ENCODE results near the gene DENND5A. TPM values are rescaled to one million over a fixed set of nuclear protein-coding genes. Genes with fewer than 3 reads are reported as not detected.

The DENND5A gene
- total RNA-seq, 3 donors from 2014 or later, result 63.5 to 124 (median 118) TPM

GRCh38 chr11:9138612-9139579 lies 126.3 kb downstream of the DENND5A start:
- Histone ChIP-seq H3K4me3 (no peak overlapping the region), H3K27ac (peak overlapping the region; percentile 80 to 89), H3K9me3 (no peaks in the 10 kb centered on the region), H3K4me1 (peaks cover 4 to 18% of the 10 kb centered on the region in 2 donors), H3K36me3 (no peaks in the 10 kb centered on the region), H3K27me3 (no peaks in the 10 kb centered on the region)
- TF ChIP-seq POLR2A (IDR thresholded peaks at IDR 0.05) (no peak), CTCF (IDR thresholded peaks at IDR 0.05) (no peak), POLR2AphosphoS5 (IDR thresholded peaks at IDR 0.05) (peak in 1 of 3 donors; percentile 17)
- peak; percentile 65 to 78 for DNase-seq (ENCODE audit: low spot score in 2 of 2)
- intact Hi-C loops (cut with DNase I; ENCODE audit: low total_unique reads), result no loop called here

GRCh38 chr11:9138133-9138453 lies 127.1 kb downstream of the DENND5A start:
- H3K36me3 ChIP-seq, result no peaks in the 10 kb centered on the region
- intact Hi-C loops (cut with DNase I; ENCODE audit: low total_unique reads), result no loop called here
- H3K27ac ChIP-seq, result peak overlapping the region; percentile 78 to 89

GRCh38 chr11:9137293-9138132 lies 127.6 kb downstream of the DENND5A start:
- Histone ChIP-seq H3K27ac (peak overlapping the region; percentile 73 to 78), H3K9me3 (no peaks in the 10 kb centered on the region), H3K4me1 (peaks cover 4 to 18% of the 10 kb centered on the region in 2 donors), H3K27me3 (no peaks in the 10 kb centered on the region), H3K36me3 (no peaks in the 10 kb centered on the region), H3K4me3 (no peak overlapping the region)
- TF ChIP-seq POLR2AphosphoS5 (IDR thresholded peaks at IDR 0.05), result no peak
- TF ChIP-seq CTCF (IDR thresholded peaks at IDR 0.05), result peak; percentile 65 to 96 (median 88)
- intact Hi-C loops (cut with DNase I; ENCODE audit: low total_unique reads), result no loop called here
- peak; percentile 73 to 82 for DNase-seq (ENCODE audit: low spot score in 2 of 2)

More at GRCh38 chr11:9138133-9138453, 127.1 kb downstream of the DENND5A start:
- H3K4me3 ChIP-seq, result no peak overlapping the region
- TF ChIP-seq POLR2AphosphoS5 (IDR thresholded peaks at IDR 0.05) (no peak), POLR2A (IDR thresholded peaks at IDR 0.05) (no peak), CTCF (IDR thresholded peaks at IDR 0.05) (no peak)
- H3K27me3 ChIP-seq, result no peaks in the 10 kb centered on the region
- H3K9me3 ChIP-seq, result no peaks in the 10 kb centered on the region
- H3K4me1 ChIP-seq, result peaks cover 4 to 18% of the 10 kb centered on the region in 2 donors
- DNase-seq (ENCODE audit: low spot score in 2 of 2), result no peak

GRCh38 chr11:9136741-9137140 lies 128.4 kb downstream of the DENND5A start:
- Histone ChIP-seq H3K4me1 (peaks cover 4 to 18% of the 10 kb centered on the region in 2 donors), H3K27ac (peak overlapping the region in 1 of 2 donors; percentile 73), H3K4me3 (no peak overlapping the region), H3K27me3 (no peaks in the 10 kb centered on the region), H3K9me3 (no peaks in the 10 kb centered on the region), H3K36me3 (no peaks in the 10 kb centered on the region)
- DNase-seq (ENCODE audit: low spot score in 2 of 2), result no peak
- intact Hi-C loops (cut with DNase I; ENCODE audit: low total_unique reads), result no loop called here
- TF ChIP-seq POLR2A (IDR thresholded peaks at IDR 0.05) (no peak), POLR2AphosphoS5 (IDR thresholded peaks at IDR 0.05) (no peak), CTCF (IDR thresholded peaks at IDR 0.05) (no peak)
